H1 (cell line): ENCODE measurements around the gene CNOT6L. TPM values are rescaled to one million over a fixed set of nuclear protein-coding genes. Genes with fewer than 3 reads are reported as not detected.

Experiments
- CTCF ChIA-PET: fragments of 300-600 bp; sonication (Branson Sonifier 250); formaldehyde crosslinking; loops from one replicate; lab custom pipeline; 2021; ENCODE audit not compliant: partially characterized antibody; lab: Charles Lee
- POLR2A ChIA-PET: fragments of 300-600 bp; sonication (Branson Sonifier 250); formaldehyde crosslinking; loops from one replicate; lab custom pipeline; 2021; ENCODE audit warnings: inconsistent platforms; ENCODE audit not compliant: partially characterized antibody; lab: Charles Lee
- DNase-seq, 2 experiments: peaks; one replicate each; pipeline versions ENCODE4 v3.0.0 to v3.0.0-alpha.2; 2010 to 2022; ENCODE audit warnings: low spot score in 2 of 2, low read depth in 1 of 2, mixed read lengths in 1 of 2
- FAIRE-seq: peaks from 2 replicates; lab custom pipeline; 2011; peaks lifted over from hg19 to GRCh38; lab: Jason Lieb, UNC
- H2AFZ ChIP-seq: 2 replicates; pipeline ENCODE4 v1.8.1; 2012; ENCODE audit warnings: low read length, inconsistent platforms
- H2AK5ac ChIP-seq: 2 replicates; pipeline ENCODE4 v1.6.1; 2013; ENCODE audit warnings: low read depth, low read length
- H2BK120ac ChIP-seq: replicated peaks from 2 replicates; pipeline ENCODE3; 2013; ENCODE audit warnings: low read depth, low read length, inconsistent platforms
- H2BK12ac ChIP-seq: 2 replicates; pipeline ENCODE4 v1.6.1; 2013; ENCODE audit warnings: low read depth, low read length
- H2BK15ac ChIP-seq: 2 replicates; pipeline ENCODE4 v1.6.1; 2013; ENCODE audit warnings: low read length
- H2BK20ac ChIP-seq: 2 replicates; pipeline ENCODE4 v1.6.1; 2013; ENCODE audit warnings: low read length
- H2BK5ac ChIP-seq: 2 replicates; pipeline ENCODE4 v1.6.1; 2013; ENCODE audit warnings: low read depth, low read length
- H3K14ac ChIP-seq: 2 replicates; pipeline ENCODE4 v1.6.1; 2013; ENCODE audit warnings: inconsistent platforms; ENCODE audit not compliant: insufficient read length
- H3K18ac ChIP-seq: 2 replicates; pipeline ENCODE4 v1.6.1; 2013; ENCODE audit warnings: low read length; ENCODE audit errors: extremely low read depth
- H3K23ac ChIP-seq: 2 replicates; pipeline ENCODE4 v1.6.1; 2013; ENCODE audit warnings: inconsistent platforms; ENCODE audit not compliant: insufficient read length
- H3K23me2 ChIP-seq: 2 replicates; pipeline ENCODE4 v1.6.1; 2013; ENCODE audit warnings: low read depth, low read length
- H3K27ac ChIP-seq: 2 replicates; pipeline ENCODE4 v1.6.1; 2011; ENCODE audit warnings: low read depth, low read length, inconsistent platforms
- H3K27me3 ChIP-seq, 4 experiments: replicated peaks in 1 of 4; 1 replicate in 1 of 4; 2 replicates in 3 of 4; pipeline versions ENCODE4 v1.6.1 to v1.8.1; 2011 to 2013; ENCODE audit warnings: low read length in 3 of 4, mild to moderate bottlenecking in 3 of 4, inconsistent platforms in 2 of 4, mixed read lengths in 2 of 4, moderate library complexity in 1 of 4; ENCODE audit not compliant: control insufficient read depth in 3 of 4, insufficient read depth in 3 of 4; ENCODE audit errors: extremely low read depth in 1 of 4
- H3K36me3 ChIP-seq, 4 experiments: 2 replicates each; pipeline versions ENCODE4 v1.6.1 to v1.8.1; 2011 to 2013; ENCODE audit warnings: mild to moderate bottlenecking in 4 of 4, low read length in 3 of 4, moderate library complexity in 2 of 4, control low read depth in 1 of 4, inconsistent platforms in 1 of 4; ENCODE audit not compliant: insufficient read depth in 4 of 4, control insufficient read depth in 2 of 4
- H3K4ac ChIP-seq: replicated peaks from 2 replicates; pipeline ENCODE3; 2013; ENCODE audit warnings: low read length, low read depth, mixed read lengths, inconsistent platforms; ENCODE audit not compliant: insufficient read length
- H3K4me1 ChIP-seq, 4 experiments: replicated peaks in 1 of 4; 1 replicate in 1 of 4; 2 replicates in 3 of 4; pipeline versions ENCODE4 v1.6.1 to v1.8.1; 2011 to 2013; ENCODE audit warnings: low read length in 3 of 4, inconsistent platforms in 2 of 4, mixed read lengths in 1 of 4; ENCODE audit not compliant: insufficient read depth in 4 of 4, control insufficient read depth in 3 of 4
- H3K4me2 ChIP-seq, 2 experiments: 2 replicates each; pipeline versions ENCODE4 v1.6.1 to v1.8.1; 2011 to 2013; ENCODE audit warnings: low read depth in 2 of 2, low read length in 2 of 2, control low read depth in 1 of 2, inconsistent platforms in 1 of 2, mild to moderate bottlenecking in 1 of 2; ENCODE audit not compliant: insufficient read depth in 1 of 2
- H3K4me3 ChIP-seq, 4 experiments: fragments of 200-600, 300-600 bp in 1 of 4; sonication (generic), shearing (Covaris generic), sonication (Bioruptor Twin) in 1 of 4; 2 replicates each; pipeline versions ENCODE4 v1.5.1 to v1.8.1; 2011 to 2016; ENCODE audit warnings: low read length in 4 of 4, low read depth in 3 of 4, control low read depth in 2 of 4, inconsistent platforms in 2 of 4, mild to moderate bottlenecking in 2 of 4, mixed read lengths in 1 of 4, moderate library complexity in 1 of 4; ENCODE audit not compliant: insufficient read depth in 2 of 4; ENCODE audit errors: extremely low read depth in 1 of 4
- H3K56ac ChIP-seq: replicated peaks from 2 replicates; pipeline ENCODE3; 2013; ENCODE audit warnings: low read depth, mild to moderate bottlenecking, mixed read lengths, low read length, inconsistent platforms; ENCODE audit not compliant: insufficient read length
- H3K79me1 ChIP-seq: 2 replicates; pipeline ENCODE4 v1.6.1; 2013; ENCODE audit warnings: low read depth, low read length, control low read depth
- H3K79me2 ChIP-seq, 2 experiments: 2 replicates each; pipeline versions ENCODE4 v1.6.1 to v1.8.1; 2012 to 2013; ENCODE audit warnings: low read length in 2 of 2, mild to moderate bottlenecking in 2 of 2, inconsistent platforms in 1 of 2; ENCODE audit not compliant: insufficient read depth in 2 of 2, control insufficient read depth in 1 of 2
- H3K9ac ChIP-seq, 4 experiments: replicated peaks in 1 of 4; 1 replicate in 1 of 4; 2 replicates in 3 of 4; pipeline versions ENCODE4 v1.6.1 to v1.8.1; 2011 to 2013; ENCODE audit warnings: low read depth in 3 of 4, low read length in 3 of 4, control low read depth in 2 of 4, mild to moderate bottlenecking in 2 of 4, moderate library complexity in 2 of 4, inconsistent platforms in 1 of 4; ENCODE audit errors: extremely low read depth in 1 of 4
- H3K9me3 ChIP-seq, 2 experiments: 2 replicates each; pipeline versions ENCODE4 v1.6.1 to v1.8.1; 2012 to 2013; ENCODE audit warnings: mild to moderate bottlenecking in 2 of 2, moderate library complexity in 2 of 2, control low read depth in 1 of 2, inconsistent platforms in 1 of 2, low read depth in 1 of 2, low read length in 1 of 2, mixed read lengths in 1 of 2; ENCODE audit not compliant: insufficient read depth in 2 of 2
- H4K20me1 ChIP-seq, 2 experiments: replicated peaks in 1 of 2; 2 replicates each; pipeline versions ENCODE3 to v1.8.1; 2011 to 2013; ENCODE audit warnings: inconsistent platforms in 2 of 2, low read length in 2 of 2, mild to moderate bottlenecking in 1 of 2; ENCODE audit not compliant: insufficient read depth in 2 of 2, control insufficient read depth in 1 of 2
- H4K5ac ChIP-seq: 2 replicates; pipeline ENCODE4 v1.6.1; 2013; ENCODE audit warnings: low read length, low read depth, mixed read lengths, inconsistent platforms; ENCODE audit not compliant: insufficient read length
- H4K8ac ChIP-seq: 2 replicates; pipeline ENCODE4 v1.8.0; 2013; ENCODE audit warnings: mild to moderate bottlenecking, moderate library complexity, low read length, inconsistent platforms; ENCODE audit not compliant: insufficient read depth; ENCODE audit errors: extremely low read depth
- H4K91ac ChIP-seq: replicated peaks from 2 replicates; pipeline ENCODE3; 2013; ENCODE audit warnings: low read length, mixed read lengths, inconsistent platforms; ENCODE audit not compliant: insufficient read length
- CHD2 ChIP-seq: IDR thresholded peaks from 2 replicates; pipeline ENCODE4 v1.6.1; 2012; ENCODE audit warnings: low read length, improper control_type of control experiment
- RAD21 ChIP-seq, 2 experiments: IDR thresholded peaks in 1 of 2; conservative IDR thresholded peaks in 1 of 2; 2 replicates each; pipeline ENCODE4 v1.6.1; 2011; ENCODE audit warnings: low read depth in 2 of 2, low read length in 2 of 2, improper control_type of control experiment in 1 of 2, inconsistent platforms in 1 of 2, mild to moderate bottlenecking in 1 of 2, moderate library complexity in 1 of 2
- RNF2 ChIP-seq: fragments of 200-900, 300-1000 bp; sonication (generic); IDR thresholded peaks from 2 replicates; pipeline ENCODE4 v1.7.1; 2016; ENCODE audit warnings: borderline replicate concordance, low read depth, mild to moderate bottlenecking, antibody characterized with exemption, low read length; ENCODE audit not compliant: poor library complexity, severe bottlenecking; ENCODE audit errors: missing control alignments
- SIN3A ChIP-seq, 2 experiments: IDR thresholded peaks in 1 of 2; conservative IDR thresholded peaks in 1 of 2; 2 replicates each; pipeline ENCODE4 v1.6.1; 2011 to 2012; ENCODE audit warnings: low read length in 2 of 2, improper control_type of control experiment in 1 of 2, low read depth in 1 of 2, mild to moderate bottlenecking in 1 of 2
- SIX5 ChIP-seq: IDR thresholded peaks from 2 replicates; pipeline ENCODE4 v1.6.1; 2011; ENCODE audit warnings: mild to moderate bottlenecking, low read depth, low read length
- ZNF274 ChIP-seq: IDR thresholded peaks from 2 replicates; pipeline ENCODE4 v1.7.0; 2012; ENCODE audit warnings: low read length, borderline replicate concordance; ENCODE audit errors: extremely low read depth
- WGBS, 2 experiments: shearing (Covaris generic) in 1 of 2; methylation state at CpG; one replicate each; pipeline versions ENCODE4 v1.1.6 to v1.1.7; 2013 to 2015; ENCODE audit warnings: low lambda C conversion rate in 2 of 2, mixed read lengths in 2 of 2, inconsistent platforms in 1 of 2, low coverage in 1 of 2, missing lambda C conversion rate in 1 of 2; ENCODE audit not compliant: insufficient replicate concordance in 2 of 2, insufficient coverage in 1 of 2, insufficient read length in 1 of 2; ENCODE audit errors: extremely low coverage in 1 of 2, missing lambda C conversion rate in 1 of 2; 5-methylcytosine and 5-hydroxymethylcytosine counted together
- polyA plus RNA-seq, 7 experiments: library from polyadenylated mRNA; depleted of rRNA in 3 of 7; stranded (reverse) in 5 of 7; unstranded in 2 of 7; fragments of >200 nt in 5 of 7; fragments of 200-250 nt in 2 of 7; gene quantifications; 1 replicate in 5 of 7; 2 replicates in 1 of 7; 4 replicates in 1 of 7; pipeline versions ENCODE4 v1.2.1 to v1.2.3, GENCODE V29; 2011 to 2013; ENCODE audit warnings: missing spikeins in 2 of 7, mixed read lengths in 2 of 7
- total RNA-seq: library from RNA; stranded (reverse); fragmentation: NEBNext Ultra II Directional; extraction: Animal tissue kit (Norgen Biotek cat#: 25700); gene quantifications from 2 replicates; pipeline ENCODE4 v1.2.1, GENCODE V29; 2021

CNOT6L gene
- total and polyA plus RNA-seq, 2 of the 8 experiments (the other 6 are each of a cell fraction or from before 2014, with no cell fraction given): 2.0 to 22.4 TPM

DNA sequence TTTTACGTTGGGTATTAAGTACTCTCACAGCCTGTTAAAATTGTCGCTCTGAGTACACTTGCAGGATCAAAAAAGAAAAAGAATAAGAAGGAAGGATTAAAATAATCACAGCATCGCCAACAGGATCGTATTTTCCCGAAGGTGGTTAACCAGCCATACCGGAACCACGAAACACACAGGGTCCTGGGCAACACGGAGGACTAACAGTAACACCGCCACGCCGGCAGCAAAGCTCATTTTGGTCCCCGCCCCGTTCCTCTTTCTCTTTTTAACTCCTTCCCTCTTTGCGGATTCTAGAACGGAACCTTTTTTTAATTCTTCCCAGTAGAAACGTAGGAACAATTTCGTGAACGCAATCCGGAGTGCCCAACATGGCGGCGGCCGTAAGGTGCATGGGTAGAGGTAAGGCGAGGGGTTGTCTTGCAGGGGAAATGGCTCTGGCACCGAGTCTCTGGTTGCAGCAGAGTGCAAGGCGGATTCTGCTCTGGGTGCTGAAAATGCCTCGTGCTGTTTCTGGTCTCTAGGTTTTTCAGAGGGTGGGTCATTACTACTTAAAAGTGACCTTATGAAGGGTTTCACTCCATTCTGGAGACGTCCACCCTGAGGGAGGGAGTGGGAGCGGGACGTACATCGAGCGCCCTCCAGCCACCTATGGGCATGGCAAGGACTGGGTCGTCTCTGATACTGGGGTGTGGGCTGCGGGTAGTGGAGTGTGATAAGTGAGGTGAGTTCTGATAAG is 43.5 kb upstream of the CNOT6L start, which contains the start of gene MRPL1:
MRPL1 (plus strand) TSS at position 353 of the 739 bp plus-strand sequence; CDS start at position 372, 19 bp downstream.
- CTCF ChIA-PET: interaction anchor here (0.5 to 0.6 kb wide), 2 partner anchors 278 to 427 kb away, joined by 3 read pairs; no protein-coding TSS in a partner anchor
- Histone ChIP-seq H3K23me2 (peaks cover 5% of the 10 kb centered on the region; the same call in 1 of the 2 replicates), H4K91ac (peak within 1 kb of the TSS; percentile 86)
- TF ChIP-seq RNF2 (no peak), SIX5 (peak; percentile 16; the same call in 1 of the 2 replicates), ZNF274 (no peak), CHD2 (no peak), RAD21 (IDR thresholded peaks at IDR 0.05 in 1 of 2, conservative IDR thresholded peaks at IDR 0.05 in 1 of 2; ENCODE audit: low read depth in 2 of 2, low read length in 2 of 2) (no peak; a peak in 1 of 4 replicates), SIN3A (conservative IDR thresholded peaks at IDR 0.05 in 1 of 2, IDR thresholded peaks at IDR 0.05 in 1 of 2; ENCODE audit: low read depth in 1 of 2, low read length in 2 of 2) (peak; percentile 23 to 84; a peak in 2 of 4 replicates)

More for the DNA sequence above, 43.5 kb upstream of the CNOT6L start, which contains the start of gene MRPL1:
- Histone ChIP-seq H3K4me3 (peak within 1 kb of the TSS; percentile 81 to 97 (median 88)), H3K36me3 (no peaks in the 10 kb centered on the region; a peak in 1 of 8 replicates), H3K23ac (no peak within 1 kb of the TSS), H2BK120ac (peak within 1 kb of the TSS; percentile 89), H3K18ac (0 out of 2 replicates have a peak within 1 kb of the TSS, but pooled peaks have one; percentile 65), H2AK5ac (no peak within 1 kb of the TSS), H2BK15ac (0 out of 2 replicates have a peak within 1 kb of the TSS, but pooled peaks have one; percentile 92), H3K56ac (peak within 1 kb of the TSS; percentile 89), H3K9ac (peak within 1 kb of the TSS; percentile 84 to 98 (median 95)), H4K8ac (peak within 1 kb of the TSS; percentile 98), H3K79me1 (no peaks in the 10 kb centered on the region), H3K27ac (peak within 1 kb of the TSS; percentile 94), H3K14ac (no peak within 1 kb of the TSS), H4K20me1 (no peaks in the 10 kb centered on the region), H3K27me3 (no peaks in the 10 kb centered on the region), H3K4ac (no peak within 1 kb of the TSS), H2BK12ac (peak within 1 kb of the TSS; percentile 89; the same call in 1 of the 2 replicates), H3K79me2 (peaks cover 0 to 35% of the 10 kb centered on the region in 2 experiments; a peak in 3 of 4 replicates), H2AFZ (peak within 1 kb of the TSS; percentile 91), H2BK5ac (peak within 1 kb of the TSS; percentile 92), H4K5ac (peak within 1 kb of the TSS; percentile 91), H3K4me1 (peaks cover 0 to 8% (median 2%) of the 10 kb centered on the region in 4 experiments; a peak in 3 of 7 replicates), H3K4me2 (peak within 1 kb of the TSS; percentile 71 to 75), H3K9me3 (no peaks in the 10 kb centered on the region), H2BK20ac (no peak within 1 kb of the TSS)
- peak; percentile 89 for FAIRE-seq
- DNase-seq: peak; percentile 68 to 85
- 2% methylated on average over 33 of the region's 33 CpGs; no CpG with 5 or more reads in 1 of the 2 experiments for WGBS, 2 experiments
- POLR2A ChIA-PET: interaction anchor here (0.6 to 3.9 kb wide), 47 partner anchors 9 to 1884 kb away, joined by 3 to 41 read pairs (median 3); partner anchors contain the start of genes ANXA3 and FRAS1
